ENCODE results near the gene GMDS.

DNA sequence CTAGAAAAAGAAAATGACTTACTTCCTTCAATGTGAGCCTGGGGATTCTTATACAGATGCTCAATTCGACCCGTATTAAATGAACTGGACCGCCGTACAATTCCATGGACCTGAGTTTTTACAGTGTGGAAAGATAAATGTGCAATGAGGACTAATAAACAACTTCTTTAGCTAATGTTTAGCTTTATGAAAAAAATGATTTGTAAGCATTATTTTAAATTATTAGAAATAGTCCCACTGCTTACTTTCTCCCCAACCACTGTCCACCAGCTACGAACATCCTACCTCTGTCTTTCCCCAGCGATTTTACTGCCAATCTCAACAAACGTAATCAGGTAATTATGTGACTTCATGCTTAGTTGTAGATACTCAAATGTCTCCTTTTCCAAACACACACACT is 128.0 kb downstream of the GMDS start:
- TF ChIP-seq, protein P1, sequence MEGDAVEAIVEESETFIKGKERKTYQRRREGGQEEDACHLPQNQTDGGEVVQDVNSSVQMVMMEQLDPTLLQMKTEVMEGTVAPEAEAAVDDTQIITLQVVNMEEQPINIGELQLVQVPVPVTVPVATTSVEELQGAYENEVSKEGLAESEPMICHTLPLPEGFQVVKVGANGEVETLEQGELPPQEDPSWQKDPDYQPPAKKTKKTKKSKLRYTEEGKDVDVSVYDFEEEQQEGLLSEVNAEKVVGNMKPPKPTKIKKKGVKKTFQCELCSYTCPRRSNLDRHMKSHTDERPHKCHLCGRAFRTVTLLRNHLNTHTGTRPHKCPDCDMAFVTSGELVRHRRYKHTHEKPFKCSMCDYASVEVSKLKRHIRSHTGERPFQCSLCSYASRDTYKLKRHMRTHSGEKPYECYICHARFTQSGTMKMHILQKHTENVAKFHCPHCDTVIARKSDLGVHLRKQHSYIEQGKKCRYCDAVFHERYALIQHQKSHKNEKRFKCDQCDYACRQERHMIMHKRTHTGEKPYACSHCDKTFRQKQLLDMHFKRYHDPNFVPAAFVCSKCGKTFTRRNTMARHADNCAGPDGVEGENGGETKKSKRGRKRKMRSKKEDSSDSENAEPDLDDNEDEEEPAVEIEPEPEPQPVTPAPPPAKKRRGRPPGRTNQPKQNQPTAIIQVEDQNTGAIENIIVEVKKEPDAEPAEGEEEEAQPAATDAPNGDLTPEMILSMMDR (IDR thresholded peaks at IDR 0.05) = no peak
- no peak for TF ChIP-seq POLR2A (IDR thresholded peaks at IDR 0.05)

Data from Peyer's patch (tissue), 4 donors.